Adrenal gland (tissue), 5 donors: ENCODE data around the gene TMEM116.
"Not testable (repeated sequence)": the region's sequence is repeated elsewhere in the genome, so short reads cannot be mapped to it uniquely, and the experiment has no call there.

Source experiments
- CTCF ChIP-seq, 6 experiments: fragments of 450-650 bp in 4 of 6; fragments of 200-600 bp in 2 of 6; sonication (generic) in 1 of 6; IDR thresholded peaks; 1 replicate in 5 of 6; 2 replicates in 1 of 6; pipeline versions ENCODE4 v1.5.1 to v1.8.0; 2016 to 2021; ENCODE audit warnings: antibody characterized with exemption in 6 of 6, mild to moderate bottlenecking in 2 of 6, moderate library complexity in 1 of 6
- POLR2A ChIP-seq, 2 donors: fragments of 450-650 bp; IDR thresholded peaks; one replicate each; pipeline ENCODE4 v1.6.1; 2017; ENCODE audit warnings: antibody characterized with exemption in 2 of 2, mild to moderate bottlenecking in 2 of 2, moderate library complexity in 1 of 2
- donor health status: DM: no; HTN: no; CAD: no.

- TF ChIP-seq CTCF, POLR2A (IDR thresholded peaks at IDR 0.05): not testable (repeated sequence)
These were observed 18.5 kb downstream of the TMEM116 start for GRCh38 chr12:111994211-111995111.
